ENCODE results near the gene EXTL2.
"Not testable (repeated sequence)": the region's sequence is repeated elsewhere in the genome, so short reads cannot be mapped to it uniquely, and the experiment has no call there.

The EXTL2 gene, protein sequence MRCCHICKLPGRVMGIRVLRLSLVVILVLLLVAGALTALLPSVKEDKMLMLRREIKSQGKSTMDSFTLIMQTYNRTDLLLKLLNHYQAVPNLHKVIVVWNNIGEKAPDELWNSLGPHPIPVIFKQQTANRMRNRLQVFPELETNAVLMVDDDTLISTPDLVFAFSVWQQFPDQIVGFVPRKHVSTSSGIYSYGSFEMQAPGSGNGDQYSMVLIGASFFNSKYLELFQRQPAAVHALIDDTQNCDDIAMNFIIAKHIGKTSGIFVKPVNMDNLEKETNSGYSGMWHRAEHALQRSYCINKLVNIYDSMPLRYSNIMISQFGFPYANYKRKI
- total RNA-seq, result 5.1 to 7.6 (median 7.1) reads per million in 4 experiments

DNA sequence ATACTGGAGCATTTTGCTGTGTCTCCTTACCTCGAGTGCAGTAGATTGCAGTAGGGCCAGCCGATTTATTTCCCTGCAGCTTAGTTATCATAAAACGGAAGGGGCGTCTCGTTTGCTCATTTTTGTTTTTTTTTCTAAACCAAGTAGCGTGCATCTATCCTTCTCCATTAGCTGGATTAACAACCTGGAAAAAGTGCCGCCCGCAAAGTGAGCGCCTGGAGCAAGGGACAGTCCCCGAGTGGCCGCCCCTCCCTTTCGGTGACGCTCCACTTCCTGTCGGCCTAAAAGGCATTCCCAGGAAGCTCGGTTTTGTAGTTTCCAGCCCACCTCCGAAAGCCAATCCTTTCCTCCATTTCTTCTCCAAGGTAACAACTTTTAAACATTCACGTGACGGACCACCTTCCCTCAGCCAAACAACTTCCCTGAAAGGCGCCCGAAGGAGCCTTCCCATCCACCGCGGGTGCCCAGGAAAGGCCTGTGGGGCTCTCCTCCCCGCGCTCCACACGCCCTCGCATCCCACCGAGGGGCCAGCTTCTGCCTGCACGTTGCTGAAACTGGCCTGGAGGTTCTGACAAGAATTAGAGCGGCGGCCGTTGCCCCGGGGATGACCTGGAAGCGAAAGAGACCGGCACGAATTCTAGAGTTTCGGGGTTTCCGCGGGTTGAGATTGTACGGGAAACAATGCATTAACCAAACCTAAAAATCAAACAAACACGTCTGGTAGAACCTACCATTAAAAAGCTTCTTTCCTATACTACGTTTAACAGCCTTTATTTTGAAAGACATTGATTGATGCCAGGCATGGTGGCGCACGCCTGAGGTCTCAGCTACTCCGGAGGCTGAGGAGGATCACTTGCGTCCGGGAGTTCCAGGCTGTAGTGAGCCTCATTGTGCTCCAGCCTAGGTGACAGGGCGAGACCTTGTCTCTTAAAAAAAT, at the start of gene EXTL2:
TSS of gene EXTL2 (minus strand) at position 240 of the 937 bp plus-strand sequence. CDS start 6,085 bp downstream, outside the sequence.
- peak; percentile 53 for DNase-seq

DNA sequence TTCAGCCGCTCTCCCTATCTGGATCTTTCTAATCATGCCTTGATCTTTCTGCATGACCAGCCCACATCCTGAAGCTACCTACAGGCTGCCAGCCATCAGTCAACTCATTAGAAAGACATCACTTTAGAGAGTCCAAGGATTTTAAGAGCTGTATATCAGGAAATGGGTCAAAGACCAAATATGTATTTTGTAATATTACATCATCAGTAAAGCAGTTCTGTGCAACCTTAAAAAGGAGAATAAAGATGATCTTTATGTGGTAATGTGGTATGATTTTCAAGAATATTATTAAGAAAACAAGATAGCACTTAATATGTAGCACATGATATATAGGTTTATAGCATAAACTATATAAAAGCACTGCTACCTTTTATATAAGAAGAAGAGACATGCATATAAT, 48.9 kb upstream of the EXTL2 start:
- no peak for DNase-seq

DNA sequence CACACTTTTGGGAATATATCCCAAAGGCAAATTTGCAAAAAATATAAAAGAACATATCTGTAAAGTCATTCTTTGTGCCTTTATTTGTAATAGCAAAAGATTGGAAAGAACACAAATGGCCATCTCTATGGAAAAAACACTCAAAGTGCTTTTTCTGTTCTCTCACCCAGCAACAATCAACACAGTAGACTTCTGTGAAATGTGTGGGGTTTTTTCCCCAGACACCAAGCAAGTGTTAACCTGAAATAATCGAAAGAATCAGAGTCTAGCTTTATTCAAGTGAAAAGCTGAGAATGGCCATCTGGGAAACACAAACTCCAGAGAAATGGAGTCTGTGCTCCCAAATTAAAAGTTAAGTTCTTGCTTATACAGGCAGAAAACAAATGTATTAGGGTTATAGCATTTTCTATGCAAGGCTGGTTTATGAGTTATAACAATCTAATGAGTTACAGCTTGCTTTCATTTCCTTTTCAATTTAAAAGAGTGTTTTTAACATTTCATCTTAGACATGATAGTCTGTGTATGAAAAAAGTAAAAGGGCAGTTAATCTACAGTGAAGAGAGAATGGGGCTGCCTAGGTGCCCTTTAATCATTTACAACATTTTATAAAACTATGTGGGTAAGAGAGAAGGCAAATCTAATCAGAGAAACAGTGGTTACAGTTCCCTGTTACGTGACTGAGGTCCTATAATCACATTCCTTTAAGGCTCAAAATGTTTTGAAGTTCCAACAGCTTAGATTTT, 47.8 kb upstream of the EXTL2 start:
- no peak for DNase-seq

DNA sequence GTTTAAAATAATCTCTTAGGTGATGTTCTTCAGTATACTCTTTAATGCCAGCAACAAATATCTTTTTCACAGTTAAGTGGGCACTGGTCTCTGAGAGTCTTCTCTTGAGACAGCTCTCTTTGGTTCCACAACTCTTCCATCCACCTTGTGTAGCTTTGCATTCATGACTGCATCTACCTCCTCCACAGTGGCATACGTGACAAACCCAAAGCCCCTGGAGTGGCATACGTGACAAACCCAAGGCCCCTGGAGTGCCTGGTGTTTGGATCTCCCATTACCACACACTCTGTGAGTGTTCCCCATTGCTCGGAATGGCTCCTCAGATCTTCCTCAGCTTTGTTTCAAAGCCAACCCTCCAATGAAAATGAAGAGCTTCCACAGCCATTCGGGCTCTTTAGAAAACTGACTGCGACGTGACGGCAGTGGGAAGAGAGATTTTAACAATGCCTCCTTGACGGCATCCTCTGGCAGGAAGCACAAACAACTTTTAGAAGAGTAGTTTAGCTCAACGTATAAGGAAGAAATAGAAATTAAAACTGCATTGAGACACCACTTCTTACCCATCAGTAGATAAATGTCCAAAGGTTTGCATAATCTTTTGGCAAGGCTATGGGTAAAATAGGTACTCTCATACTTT, 47.1 kb upstream of the EXTL2 start:
- DNase-seq, result no peak

DNA sequence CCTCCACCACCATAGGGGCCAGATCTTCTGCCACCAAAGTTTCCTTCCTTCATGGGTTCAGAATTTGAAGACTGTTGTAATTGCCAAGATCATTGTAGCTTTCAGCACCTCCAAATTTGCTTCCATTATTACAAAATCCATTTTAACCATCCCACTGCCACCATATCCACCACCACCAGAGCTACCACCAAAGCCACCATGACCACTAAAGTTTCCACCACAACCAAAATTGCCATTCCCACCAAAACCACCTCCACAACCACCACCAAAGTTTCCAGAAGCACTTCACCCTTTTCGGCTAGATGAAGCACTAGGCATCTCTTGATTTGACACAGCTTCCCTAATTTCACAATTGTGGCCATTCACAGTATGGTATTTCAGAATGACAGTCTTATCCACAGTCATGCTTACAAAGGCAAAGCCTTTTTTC, 46.5 kb upstream of the EXTL2 start:
- no peak for DNase-seq

DNA sequence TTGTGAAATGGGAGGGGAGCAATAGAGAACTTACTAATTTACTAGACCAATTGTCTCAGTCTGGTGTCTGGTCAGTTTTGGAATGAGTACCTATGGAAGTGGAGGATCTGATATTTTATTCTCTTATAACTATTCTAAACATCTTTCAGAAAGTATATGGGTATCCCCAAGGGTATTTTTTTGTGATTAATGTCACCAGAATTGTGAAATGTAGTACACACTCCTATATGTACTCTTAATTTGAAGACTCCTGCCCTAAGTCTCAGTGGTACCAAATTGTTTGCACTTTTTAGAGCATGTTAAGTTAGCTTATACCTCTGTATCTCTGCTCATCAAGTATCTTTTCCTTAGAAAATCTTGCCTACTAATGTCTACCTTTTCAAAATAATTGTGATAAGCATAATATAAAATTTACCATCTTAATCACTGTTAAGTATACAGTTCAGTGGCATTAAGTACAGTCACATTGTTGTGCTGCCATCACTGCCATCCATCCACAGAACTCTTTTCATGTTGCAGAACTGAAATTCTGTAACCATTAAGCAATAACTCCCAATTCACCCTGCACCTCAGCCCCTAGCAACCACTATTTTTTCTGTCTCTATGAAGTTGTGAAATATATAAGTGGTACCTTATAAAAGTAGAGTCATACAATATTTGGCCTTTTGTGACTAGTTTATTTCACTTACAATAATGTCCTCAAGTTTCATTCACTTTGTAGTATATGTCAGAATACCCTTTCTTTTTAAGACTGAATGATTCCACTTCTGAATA, 41.7 kb upstream of the EXTL2 start:
- no peak for DNase-seq

DNA sequence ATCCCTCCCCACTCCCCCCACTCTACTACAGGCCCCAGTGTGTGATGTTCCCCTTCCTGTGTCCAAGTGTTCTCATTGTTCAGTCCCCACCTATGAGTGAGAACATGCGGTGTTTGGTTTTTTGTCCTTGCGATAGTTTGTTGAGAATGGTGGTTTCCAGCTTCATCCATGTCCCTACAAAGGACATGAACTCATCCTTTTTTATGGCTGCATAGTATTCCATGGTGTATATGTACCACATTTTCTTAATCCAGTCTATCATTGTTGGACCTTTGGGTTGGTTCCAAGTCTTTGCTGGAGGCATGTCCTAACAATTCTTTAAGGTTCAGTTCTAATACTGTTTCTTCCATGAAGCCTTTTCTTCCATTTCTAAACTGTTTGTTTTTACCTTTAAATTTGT, 38.9 kb upstream of the EXTL2 start:
- not testable (repeated sequence) for DNase-seq

DNA sequence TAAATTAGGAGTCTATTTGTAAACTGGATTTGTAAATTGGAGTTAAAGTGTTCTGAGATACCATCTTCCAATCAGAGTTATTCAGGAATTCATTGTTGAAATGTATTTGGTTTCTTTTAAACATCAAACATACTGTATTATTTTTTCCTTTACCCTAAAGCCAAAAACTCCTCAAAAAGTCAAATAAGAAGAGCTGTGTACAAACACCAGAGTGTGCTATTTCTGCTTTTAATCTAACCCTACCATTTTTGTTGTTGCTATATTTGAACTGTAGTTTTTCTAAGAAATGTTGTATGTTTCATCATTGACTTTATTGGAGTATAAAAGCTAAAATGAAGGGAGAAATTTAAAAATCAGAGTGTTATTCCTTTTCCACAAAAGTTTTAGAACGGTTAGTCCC, 37.1 kb upstream of the EXTL2 start:
- DNase-seq, result no peak

DNA sequence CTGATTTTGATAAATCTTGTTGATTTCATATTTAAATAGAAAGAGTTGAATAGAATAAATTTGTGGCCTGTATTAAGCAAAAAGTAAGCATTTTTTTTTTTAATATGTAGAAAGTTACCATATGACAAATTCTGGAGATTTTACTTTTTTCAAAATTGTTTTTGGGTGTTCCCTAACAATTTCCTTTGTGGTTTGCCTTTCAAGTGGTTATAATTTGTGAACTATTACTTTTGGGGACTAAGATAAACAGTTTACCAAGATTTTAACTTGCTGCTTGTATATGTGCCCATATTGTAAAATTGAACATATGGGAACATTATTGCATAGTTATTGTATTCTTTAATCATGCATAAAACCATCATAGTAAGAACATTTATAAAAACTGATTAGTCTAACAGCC, 35.9 kb upstream of the EXTL2 start:
- no peak for DNase-seq

DNA sequence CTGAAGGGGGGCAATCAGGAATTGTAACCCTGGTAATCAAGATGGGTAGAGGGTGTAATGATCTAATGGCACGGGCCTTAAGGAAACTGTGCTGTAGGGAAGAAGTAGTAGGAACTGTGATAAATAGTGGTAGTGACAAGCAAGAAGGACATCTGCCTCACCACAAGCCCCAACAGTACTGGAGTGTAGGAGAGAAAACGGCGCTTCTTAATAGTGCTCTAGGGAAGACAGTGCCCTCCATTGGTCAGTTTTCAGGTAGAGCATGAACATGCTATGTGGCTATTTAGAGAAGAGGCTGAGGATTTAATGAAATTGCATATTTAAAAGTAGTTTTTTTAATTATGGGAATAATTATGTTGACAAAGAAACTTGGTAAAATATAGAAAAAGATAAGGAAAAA, 33.5 kb upstream of the EXTL2 start:
- no peak for DNase-seq

DNA sequence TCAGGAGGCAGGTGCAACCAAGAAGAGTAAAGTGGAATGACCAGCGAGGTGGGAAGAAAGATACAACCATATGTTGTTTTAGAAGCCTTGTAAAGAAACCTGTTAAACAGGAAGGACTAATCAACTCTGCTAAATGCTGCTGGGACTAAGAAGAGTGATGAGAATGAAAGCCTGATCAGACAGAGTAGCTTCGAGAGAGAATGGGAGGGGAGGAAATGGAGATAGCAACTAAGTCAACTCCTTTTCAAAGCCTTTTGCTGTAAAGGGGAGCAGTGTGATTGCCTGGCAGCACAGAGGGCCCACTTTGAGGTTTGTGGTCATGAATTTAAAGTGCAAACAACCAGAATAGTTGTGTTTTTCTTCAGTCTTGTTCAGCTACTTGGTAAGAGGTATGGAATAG, 32.6 kb upstream of the EXTL2 start:
- peak; percentile 13 for DNase-seq

DNA sequence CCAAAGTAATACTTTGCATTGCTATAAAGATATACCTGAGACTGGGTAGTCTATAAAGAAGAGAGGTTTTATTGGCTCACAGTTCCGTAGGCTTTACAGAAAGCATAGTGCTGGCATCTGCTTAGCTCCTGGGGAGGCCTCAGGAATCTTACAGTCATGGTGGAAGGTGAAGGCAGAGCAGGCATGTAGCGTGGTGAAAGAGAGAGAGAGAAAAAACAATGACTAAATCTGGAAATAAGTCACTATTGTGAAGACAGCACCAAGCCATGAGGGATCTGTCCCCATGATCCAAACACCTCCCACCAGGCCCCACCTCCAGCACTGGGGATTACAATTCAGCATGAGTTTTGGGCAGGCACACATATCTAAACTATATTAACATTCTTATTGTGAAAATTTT, 31.6 kb upstream of the EXTL2 start:
- DNase-seq, result no peak

DNA sequence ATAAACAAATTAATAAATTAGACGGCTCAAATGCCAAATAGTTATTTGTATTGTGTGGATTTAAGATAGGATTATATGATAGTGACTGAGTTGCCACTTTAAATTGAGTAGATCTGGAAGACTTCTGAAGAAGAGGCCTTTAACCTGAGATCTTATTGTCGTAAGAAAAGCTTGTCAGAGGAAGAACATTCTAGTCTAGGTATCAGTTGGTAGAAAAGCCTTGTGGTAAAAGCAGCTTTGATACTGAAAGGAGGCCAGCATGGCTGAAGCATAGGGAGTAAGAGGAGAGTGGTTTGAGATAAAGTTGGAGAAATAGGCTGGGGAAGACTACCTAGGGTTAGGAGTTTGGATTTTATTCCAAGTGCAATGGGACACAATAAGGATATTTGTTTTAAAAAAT, 30.3 kb upstream of the EXTL2 start:
- DNase-seq, result no peak

DNA sequence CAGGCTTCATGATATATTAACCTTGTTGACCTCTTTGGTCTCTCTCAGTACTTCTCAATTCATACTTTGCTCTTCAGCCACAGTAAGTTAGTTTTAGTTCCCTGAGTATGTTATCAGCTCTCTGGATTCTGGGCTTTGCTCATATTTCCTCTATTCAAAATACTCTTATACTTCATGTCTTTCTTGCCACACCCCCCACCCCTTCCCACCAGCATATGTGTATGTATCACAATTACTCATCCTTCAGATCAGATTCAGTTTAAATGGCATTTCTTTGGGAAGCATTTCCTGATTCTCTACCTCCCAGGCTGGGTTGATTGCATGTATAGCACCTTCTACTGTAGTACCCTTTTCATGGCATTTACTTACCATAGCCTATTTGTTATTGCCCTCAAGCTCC, 29.6 kb upstream of the EXTL2 start:
- DNase-seq, result no peak

DNA sequence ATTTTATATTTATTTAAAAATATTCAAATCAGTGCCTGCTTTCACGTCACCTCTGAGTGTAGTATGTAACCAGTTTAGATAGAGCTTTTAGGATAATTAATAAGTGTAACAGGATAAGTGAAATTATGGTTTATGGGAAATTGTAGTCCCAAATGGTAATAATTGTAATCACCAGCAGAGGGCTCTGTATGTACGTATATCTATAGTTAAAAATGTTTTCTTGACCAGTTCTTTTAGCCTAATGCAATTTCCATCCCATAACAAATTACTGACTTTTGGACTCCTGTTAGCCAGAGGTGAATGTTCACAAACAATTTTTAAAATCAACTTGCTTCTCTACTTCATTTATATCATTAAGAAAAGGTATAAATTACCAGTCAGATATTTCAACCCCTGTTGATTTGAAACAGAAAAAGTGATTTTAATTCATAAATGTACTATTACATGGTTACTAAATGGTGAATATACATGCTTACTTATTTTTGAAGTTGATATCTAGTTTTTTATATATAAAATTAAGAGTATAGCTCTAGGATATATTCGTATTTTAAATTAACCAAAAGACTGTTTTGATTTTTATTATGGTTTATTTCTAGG, 26.6 kb upstream of the EXTL2 start:
- DNase-seq, result no peak

DNA sequence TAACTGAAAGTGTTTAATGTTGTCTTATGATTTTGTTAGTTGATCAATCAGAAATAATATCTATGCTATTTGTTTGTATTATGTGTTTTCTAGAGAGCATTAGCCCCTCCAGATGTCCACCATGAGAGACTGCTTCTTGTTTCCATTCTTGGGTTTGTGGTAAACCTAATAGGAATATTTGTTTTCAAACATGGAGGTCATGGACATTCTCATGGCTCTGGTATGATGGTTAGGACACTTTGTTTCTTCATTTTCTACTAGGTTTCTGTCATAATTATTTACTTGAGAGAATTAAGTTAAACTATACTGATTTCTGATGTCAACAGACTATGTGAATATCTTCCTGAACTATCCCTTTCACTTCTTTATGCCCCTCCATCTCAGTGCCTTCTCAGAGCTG, 17.4 kb upstream of the EXTL2 start:
- no peak for DNase-seq

DNA sequence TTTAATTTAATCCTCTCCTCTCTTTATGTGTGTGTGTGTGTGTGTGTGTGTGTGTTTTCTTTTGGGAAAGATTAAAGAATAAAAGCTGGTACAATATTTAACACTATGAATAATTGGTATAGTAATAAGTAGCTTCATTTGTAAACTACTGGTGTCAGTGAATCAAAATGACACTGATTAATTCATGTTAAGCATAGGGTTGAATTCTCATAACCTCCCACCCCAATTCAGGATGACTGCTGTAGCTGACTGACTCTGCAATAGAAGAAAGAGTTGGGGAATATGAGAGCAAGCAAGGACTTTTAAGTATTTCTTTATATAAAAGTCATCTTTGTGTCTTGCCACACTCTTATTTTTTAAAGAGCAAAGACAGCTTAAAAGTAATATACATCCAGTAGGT, 14.4 kb upstream of the EXTL2 start:
- DNase-seq, result no peak

DNA sequence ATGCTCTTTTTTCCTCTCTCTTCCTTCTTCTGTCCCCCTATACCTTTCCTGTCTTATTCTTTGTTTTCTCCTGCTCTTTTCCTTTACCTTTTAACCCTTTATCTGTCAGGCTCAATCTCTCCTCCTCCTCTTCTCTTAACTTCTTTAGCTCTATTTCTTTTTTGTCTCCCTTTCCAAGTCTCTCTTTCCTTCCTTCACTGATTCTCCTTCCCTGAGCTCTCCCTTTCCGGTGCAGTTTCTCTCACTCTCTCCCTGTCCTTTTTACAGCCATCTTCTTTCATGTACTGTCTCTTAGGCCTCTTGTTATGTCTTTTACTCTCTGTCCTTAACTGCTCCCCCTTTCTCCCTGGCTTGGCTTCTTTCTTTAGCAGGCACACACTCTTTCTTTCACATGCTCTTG, 13.2 kb upstream of the EXTL2 start:
- DNase-seq, result no peak

DNA sequence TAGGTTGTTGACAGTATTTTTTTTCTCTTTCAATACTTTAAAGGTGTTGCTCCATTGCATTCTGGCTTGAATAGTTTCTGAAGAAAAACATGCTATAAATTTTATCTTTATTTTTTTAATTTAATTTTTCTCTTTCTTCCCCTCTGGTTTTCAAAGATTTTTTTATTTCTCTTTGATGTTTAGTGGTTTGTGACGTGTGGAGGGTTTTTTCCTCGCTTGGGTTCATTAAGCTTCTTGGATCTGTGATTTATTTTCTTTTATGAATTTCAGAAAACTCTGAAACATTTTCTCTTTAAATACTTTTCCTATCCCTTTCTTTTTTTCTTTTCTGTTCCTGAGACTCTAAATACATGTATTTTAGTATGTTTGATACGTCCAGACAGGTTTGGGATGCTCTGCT, 10.5 kb upstream of the EXTL2 start:
- DNase-seq, result no peak

DNA sequence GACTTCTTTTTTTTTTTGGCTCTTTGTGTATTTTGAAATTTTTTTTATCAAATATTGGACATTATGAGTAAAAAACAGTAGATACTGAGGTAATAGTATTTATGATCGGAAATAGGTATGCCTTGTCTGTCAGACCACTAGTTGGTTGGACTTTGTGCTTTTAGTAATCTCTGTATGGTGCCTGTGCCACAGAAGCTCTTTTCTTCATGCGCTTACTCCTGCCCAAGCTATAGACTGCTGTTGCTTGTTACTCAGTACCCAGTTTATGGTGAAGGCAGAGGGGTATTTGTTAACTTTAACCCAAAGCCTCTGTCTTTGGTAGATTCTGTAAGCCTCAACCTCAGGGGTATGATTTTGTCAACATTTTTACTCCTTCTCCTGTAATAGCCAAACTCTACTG, 9.9 kb upstream of the EXTL2 start:
- DNase-seq, result no peak

DNA sequence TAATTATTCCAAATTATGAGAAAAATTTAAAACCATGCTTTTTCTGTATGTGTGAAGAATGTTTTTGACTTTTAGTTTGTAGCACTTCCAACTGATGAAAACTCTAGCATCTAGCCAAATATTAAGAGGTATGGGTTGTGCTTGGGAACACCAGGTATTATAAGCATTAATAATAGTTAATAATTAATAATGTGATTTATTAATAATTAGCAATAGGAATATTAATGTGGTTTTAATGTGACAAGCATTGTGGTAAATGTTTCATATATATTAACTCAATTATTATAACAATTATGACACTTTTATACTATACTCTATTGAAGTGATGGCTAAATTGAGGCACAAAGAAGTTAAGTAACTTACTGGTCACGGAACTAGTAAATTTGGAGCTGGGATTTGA, 9.1 kb upstream of the EXTL2 start:
- DNase-seq, result no peak

DNA sequence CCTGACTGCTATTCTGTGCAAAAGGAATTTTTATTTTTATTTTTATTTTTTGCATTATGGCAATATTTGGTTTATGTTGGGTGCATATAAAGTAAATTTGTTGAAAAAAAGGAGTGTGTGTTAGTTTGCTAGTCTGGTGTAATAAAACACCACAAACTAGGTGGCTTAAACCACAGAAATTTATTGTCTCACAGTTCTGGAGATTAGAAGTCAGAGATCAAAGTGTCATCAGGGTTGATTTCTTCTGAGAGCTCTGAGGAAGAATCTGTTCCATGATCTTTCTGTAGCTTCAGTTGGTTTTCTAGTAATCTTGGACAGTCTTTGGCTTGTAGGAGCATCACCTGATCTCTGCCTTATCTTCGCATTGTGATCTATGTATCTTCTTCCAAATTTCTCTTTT, 7.7 kb upstream of the EXTL2 start:
- DNase-seq, result no peak

Measured in effector CD8-positive, alpha-beta T cell (primary cell).